ENCODE measurements around the gene KCNQ4. TPM values are rescaled to one million over a fixed set of nuclear protein-coding genes. Genes with fewer than 3 reads are reported as not detected.
A peak's percentile ranks its signal among the peaks of the same experiment; 100 is the strongest.

KCNQ4 gene
- total RNA-seq, 1 experiment from 2014 or later, result not detected

DNA sequence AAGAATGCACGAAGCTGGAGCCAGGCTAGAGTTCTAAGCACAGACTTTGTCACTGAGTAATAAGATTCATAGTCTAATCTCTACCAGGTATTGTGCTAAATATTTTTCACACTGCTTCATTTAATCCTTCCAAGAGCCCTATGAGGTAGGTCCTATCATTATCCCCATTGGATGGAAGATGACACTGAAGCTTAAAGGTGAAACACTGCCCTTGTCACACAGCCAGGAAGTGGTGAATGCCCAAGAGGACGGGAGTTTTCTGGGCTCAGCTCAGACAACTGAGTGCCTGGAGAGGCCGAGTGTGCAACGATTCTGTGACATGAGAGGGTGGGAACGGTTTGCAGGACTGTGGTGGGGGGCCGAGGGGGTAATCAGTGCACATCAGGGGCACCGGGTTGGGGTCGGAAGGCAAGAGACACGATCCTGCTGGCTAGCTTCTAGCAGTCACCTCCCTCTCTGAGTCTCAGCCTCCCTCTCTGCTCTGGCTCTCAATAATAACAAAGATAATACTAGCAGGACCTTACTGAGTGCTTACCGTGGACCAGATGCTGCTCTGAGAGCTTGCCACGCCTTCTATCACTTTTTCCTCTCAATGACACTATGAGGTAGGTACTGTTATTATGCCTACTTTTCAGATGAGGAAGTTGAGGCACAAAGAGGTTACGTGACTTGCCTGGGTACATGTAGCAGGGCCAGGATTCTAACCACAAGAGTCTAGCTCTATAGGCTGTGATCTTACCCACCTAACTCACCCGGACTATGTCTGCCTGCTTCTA is 12.4 kb downstream of the KCNQ4 start:
- TF ChIP-seq, protein P1, sequence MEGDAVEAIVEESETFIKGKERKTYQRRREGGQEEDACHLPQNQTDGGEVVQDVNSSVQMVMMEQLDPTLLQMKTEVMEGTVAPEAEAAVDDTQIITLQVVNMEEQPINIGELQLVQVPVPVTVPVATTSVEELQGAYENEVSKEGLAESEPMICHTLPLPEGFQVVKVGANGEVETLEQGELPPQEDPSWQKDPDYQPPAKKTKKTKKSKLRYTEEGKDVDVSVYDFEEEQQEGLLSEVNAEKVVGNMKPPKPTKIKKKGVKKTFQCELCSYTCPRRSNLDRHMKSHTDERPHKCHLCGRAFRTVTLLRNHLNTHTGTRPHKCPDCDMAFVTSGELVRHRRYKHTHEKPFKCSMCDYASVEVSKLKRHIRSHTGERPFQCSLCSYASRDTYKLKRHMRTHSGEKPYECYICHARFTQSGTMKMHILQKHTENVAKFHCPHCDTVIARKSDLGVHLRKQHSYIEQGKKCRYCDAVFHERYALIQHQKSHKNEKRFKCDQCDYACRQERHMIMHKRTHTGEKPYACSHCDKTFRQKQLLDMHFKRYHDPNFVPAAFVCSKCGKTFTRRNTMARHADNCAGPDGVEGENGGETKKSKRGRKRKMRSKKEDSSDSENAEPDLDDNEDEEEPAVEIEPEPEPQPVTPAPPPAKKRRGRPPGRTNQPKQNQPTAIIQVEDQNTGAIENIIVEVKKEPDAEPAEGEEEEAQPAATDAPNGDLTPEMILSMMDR (IDR thresholded peaks at IDR 0.05; ENCODE audit: unreplicated experiment), result no peak
- Mint-ChIP-seq H3K36me3 (ENCODE audit: insufficient read depth, unreplicated experiment) (no peaks in the 10 kb centered on the region), H3K9me3 (ENCODE audit: unreplicated experiment) (no peaks in the 10 kb centered on the region), H3K4me1 (ENCODE audit: insufficient read depth, unreplicated experiment) (peaks cover 6% of the 10 kb centered on the region), H3K27ac (ENCODE audit: low read depth, unreplicated experiment) (no peak overlapping the region), H3K27me3 (ENCODE audit: insufficient read depth, unreplicated experiment) (peaks cover 16% of the 10 kb centered on the region), H3K4me3 (ENCODE audit: unreplicated experiment) (no peak overlapping the region)
- intact Hi-C loops (cut with micrococcal nuclease), result no loop called here
- ChIA-PET POLR2A (interaction anchor here (0.6 to 0.7 kb wide), 2 partner anchors 128 to 197 kb away, joined by 3 to 5 read pairs; no protein-coding TSS in a partner anchor), CTCF (interaction anchor here (0.6 to 1.0 kb wide), 3 partner anchors 20 to 233 kb away, joined by 3 read pairs; no protein-coding TSS in a partner anchor)
- no TSS peak for BruUV-seq (replicated peaks)
- DNase-seq (ENCODE audit: unreplicated experiment), result no peak

DNA sequence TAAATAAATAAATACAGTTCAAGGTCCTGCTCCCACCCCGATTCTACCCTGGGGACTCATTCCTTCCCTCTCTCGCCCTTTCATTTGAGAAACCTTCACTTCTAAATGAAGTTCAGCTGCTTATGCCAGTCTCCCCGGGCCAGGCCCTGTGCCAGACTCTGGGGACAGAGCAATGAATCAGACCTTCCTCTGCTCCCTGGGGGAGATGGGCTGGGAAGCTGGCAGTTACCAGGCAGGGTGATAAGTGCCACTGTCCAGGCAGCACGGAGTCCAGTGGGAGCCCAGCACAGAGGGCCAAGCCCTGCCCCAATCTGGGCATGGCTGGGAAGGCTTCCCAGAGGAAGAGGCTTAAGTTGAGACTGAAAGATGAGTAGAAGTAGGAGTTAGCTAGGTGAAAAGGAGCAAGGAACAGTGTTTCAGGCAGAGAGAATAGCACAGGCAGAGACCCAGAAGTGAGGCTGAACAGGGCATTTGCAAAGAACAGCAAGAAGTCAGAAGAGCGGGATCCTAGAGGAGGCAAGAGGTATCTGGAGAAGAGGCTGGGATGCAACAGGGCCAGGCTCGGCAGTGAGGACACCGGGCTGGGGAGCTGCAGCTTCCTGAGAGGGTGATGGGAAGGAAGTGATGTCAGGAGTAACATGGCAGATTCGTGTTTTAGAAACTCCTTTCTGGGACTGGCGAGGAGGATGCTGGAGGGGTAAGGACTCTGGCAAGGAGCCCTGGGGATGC is 13.5 kb downstream of the KCNQ4 start:
- Mint-ChIP-seq H3K27ac (ENCODE audit: low read depth, unreplicated experiment) (no peak overlapping the region), H3K36me3 (ENCODE audit: insufficient read depth, unreplicated experiment) (no peaks in the 10 kb centered on the region), H3K9me3 (ENCODE audit: unreplicated experiment) (no peaks in the 10 kb centered on the region), H3K4me3 (ENCODE audit: unreplicated experiment) (no peak overlapping the region), H3K27me3 (ENCODE audit: insufficient read depth, unreplicated experiment) (peaks cover 14% of the 10 kb centered on the region), H3K4me1 (ENCODE audit: insufficient read depth, unreplicated experiment) (peaks cover 6% of the 10 kb centered on the region)
- DNase-seq (ENCODE audit: unreplicated experiment), result peak; percentile 47
- POLR2A ChIA-PET, result interaction anchor here (0.7 to 0.8 kb wide), 2 partner anchors 15 to 18 kb away, joined by 3 read pairs; no protein-coding TSS in a partner anchor
- CTCF ChIA-PET, result interaction anchor here (0.6 to 0.8 kb wide), 2 partner anchors 21 to 152 kb away, joined by 3 to 5 read pairs; no protein-coding TSS in a partner anchor
- no TSS peak for BruUV-seq (replicated peaks)
- intact Hi-C loops (cut with micrococcal nuclease), result no loop called here
- TF ChIP-seq, protein P1 (IDR thresholded peaks at IDR 0.05; ENCODE audit: unreplicated experiment), result no peak

DNA sequence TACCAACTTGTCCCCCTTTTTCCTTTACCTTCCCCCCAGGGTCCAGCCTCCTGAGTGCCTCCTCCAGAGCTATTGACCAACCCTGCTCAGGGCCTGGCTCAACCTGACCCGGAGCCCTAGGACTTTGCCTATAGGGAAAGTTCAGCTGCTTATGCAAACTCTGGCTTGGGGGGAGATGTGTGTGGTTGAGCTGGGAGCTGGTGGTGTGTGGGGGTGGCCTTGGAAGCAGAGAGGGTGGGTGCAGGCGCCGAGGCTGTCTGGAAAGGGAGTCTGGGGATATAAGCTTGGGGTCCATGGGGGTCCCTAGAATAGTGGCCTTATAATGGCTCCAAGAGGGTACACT is 14.1 kb downstream of the KCNQ4 start:
- TF ChIP-seq, protein P1 (IDR thresholded peaks at IDR 0.05; ENCODE audit: unreplicated experiment), result no peak
- ChIA-PET POLR2A (interaction anchor here (0.8 kb wide), 1 partner anchor 16 kb away, joined by 3 read pairs; no protein-coding TSS in a partner anchor), CTCF (interaction anchor here (0.6 to 0.8 kb wide), 2 partner anchors 22 to 151 kb away, joined by 3 to 5 read pairs; no protein-coding TSS in a partner anchor)
- Mint-ChIP-seq H3K27me3 (ENCODE audit: insufficient read depth, unreplicated experiment) (peaks cover 14% of the 10 kb centered on the region), H3K27ac (ENCODE audit: low read depth, unreplicated experiment) (no peak overlapping the region), H3K9me3 (ENCODE audit: unreplicated experiment) (no peaks in the 10 kb centered on the region), H3K4me1 (ENCODE audit: insufficient read depth, unreplicated experiment) (peaks cover 6% of the 10 kb centered on the region), H3K4me3 (ENCODE audit: unreplicated experiment) (no peak overlapping the region), H3K36me3 (ENCODE audit: insufficient read depth, unreplicated experiment) (no peaks in the 10 kb centered on the region)
- intact Hi-C loops (cut with micrococcal nuclease), result no loop called here
- no TSS peak for BruUV-seq (replicated peaks)
- DNase-seq (ENCODE audit: unreplicated experiment), result no peak

All from MCF 10A (cell line).